Endothelial cell of umbilical vein (primary cell): ENCODE measurements around the gene INTS4. TPM values are rescaled to one million over a fixed set of nuclear protein-coding genes. Genes with fewer than 3 reads are reported as not detected.
A peak's percentile ranks its signal among the peaks of the same experiment; 100 is the strongest.

ENCODE experiments used
- Bru-seq: library from RNA; stranded (reverse); fragments of 400-500 nt; gene quantifications from one replicate; lab custom pipeline; 2021; lab: Mats Ljungman, UMichigan
- BruChase-seq, 2 experiments: library from RNA; stranded (reverse); fragments of 400-500 nt; gene quantifications; one replicate each; lab custom pipeline; 2021; lab: Mats Ljungman, UMichigan
- BruUV-seq: library from RNA; stranded (reverse); fragments of 400-500 nt; replicated peaks from 2 replicates; lab custom pipeline; 2021; lab: Mats Ljungman, UMichigan
- CTCF ChIA-PET: fragments of 300-600, 350-600 bp; sonication (Branson Sonifier 250); formaldehyde crosslinking; loops from one replicate; lab custom pipeline; 2021; ENCODE audit warnings: antibody characterized with exemption, inconsistent platforms; lab: Charles Lee
- POLR2A ChIA-PET: fragments of 300-600, 350-600 bp; sonication (Branson Sonifier 250); formaldehyde crosslinking; loops from one replicate; lab custom pipeline; 2021; ENCODE audit warnings: antibody characterized with exemption, inconsistent platforms; lab: Charles Lee
- DNase-seq: peaks from one replicate; pipeline ENCODE4 v3.0.0-alpha.2; 2011; ENCODE audit warnings: low read depth, low spot score
- FAIRE-seq: peaks from 2 replicates; lab custom pipeline; 2011; peaks lifted over from hg19 to GRCh38; lab: Jason Lieb, UNC
- H2AFZ ChIP-seq: 2 replicates; pipeline ENCODE4 v1.6.0; 2012; ENCODE audit warnings: low read depth, low read length, control low read depth, inconsistent platforms
- H3K27ac ChIP-seq: 2 replicates; pipeline ENCODE4 v1.5.1; 2011; ENCODE audit warnings: low read depth, mild to moderate bottlenecking, control low read depth, low read length, moderate library complexity; ENCODE audit not compliant: insufficient read depth
- H3K27me3 ChIP-seq, 2 experiments: 2 replicates each; pipeline versions ENCODE4 v1.6.0 to v1.6.1; 2011; ENCODE audit warnings: low read length in 2 of 2, mixed read lengths in 1 of 2; ENCODE audit not compliant: control insufficient read depth in 2 of 2, insufficient read depth in 2 of 2
- H3K36me3 ChIP-seq, 2 experiments: 2 replicates in 1 of 2; 3 replicates in 1 of 2; pipeline ENCODE4 v1.5.1; 2011; ENCODE audit warnings: low read length in 2 of 2, mild to moderate bottlenecking in 1 of 2, moderate library complexity in 1 of 2; ENCODE audit not compliant: control insufficient read depth in 2 of 2, insufficient read depth in 2 of 2; ENCODE audit errors: extremely low read depth in 1 of 2
- H3K4me1 ChIP-seq: 3 replicates; pipeline ENCODE4 v1.5.1; 2011; ENCODE audit warnings: mild to moderate bottlenecking, low read length; ENCODE audit not compliant: control insufficient read depth, insufficient read depth; ENCODE audit errors: extremely low read depth
- H3K4me2 ChIP-seq: 2 replicates; pipeline ENCODE4 v1.6.1; 2011; ENCODE audit warnings: low read length, control low read depth, mixed read lengths; ENCODE audit not compliant: insufficient read depth
- H3K4me3 ChIP-seq, 3 experiments: fragments of 200-600 bp in 1 of 3; sonication (generic), shearing (Covaris generic) in 1 of 3; replicated peaks in 1 of 3; 2 replicates each; pipeline ENCODE4 v1.5.1; 2011 to 2016; ENCODE audit warnings: control low read depth in 3 of 3, low read length in 3 of 3, mild to moderate bottlenecking in 2 of 3, inconsistent platforms in 1 of 3, low read depth in 1 of 3, moderate library complexity in 1 of 3; ENCODE audit not compliant: insufficient read depth in 1 of 3
- H3K79me2 ChIP-seq: 2 replicates; pipeline ENCODE4 v1.6.0; 2012; ENCODE audit warnings: low read length, inconsistent platforms; ENCODE audit not compliant: control insufficient read depth, insufficient read depth
- H3K9ac ChIP-seq: replicated peaks from 2 replicates; pipeline ENCODE3; 2011; ENCODE audit warnings: low read length, control low read depth; ENCODE audit not compliant: insufficient read depth; ENCODE audit errors: extremely low read depth
- H3K9me1 ChIP-seq: replicated peaks from 3 replicates; pipeline ENCODE4 v1.6.0; 2011; ENCODE audit warnings: mild to moderate bottlenecking, low read length; ENCODE audit not compliant: control insufficient read depth, insufficient read depth; ENCODE audit errors: extremely low read depth
- H3K9me3 ChIP-seq: replicated peaks from 2 replicates; pipeline ENCODE4 v1.5.1; 2012; ENCODE audit warnings: low read length, inconsistent platforms; ENCODE audit not compliant: control insufficient read depth, insufficient read depth
- H4K20me1 ChIP-seq: replicated peaks from 2 replicates; pipeline ENCODE3; 2011; ENCODE audit warnings: mild to moderate bottlenecking, low read length; ENCODE audit not compliant: control insufficient read depth, insufficient read depth; ENCODE audit errors: extremely low read depth
- CTCF ChIP-seq, 2 donors: IDR thresholded peaks; 1 replicate in 1 of 2; 2 replicates in 1 of 2; pipeline ENCODE4 v1.5.1; 2011; ENCODE audit warnings: low read length in 2 of 2, mild to moderate bottlenecking in 2 of 2, moderate library complexity in 2 of 2, control low read depth in 1 of 2, inconsistent platforms in 1 of 2, low read depth in 1 of 2; ENCODE audit not compliant: insufficient read depth in 1 of 2; ENCODE audit errors: extremely low read depth in 1 of 2
- EZH2 ChIP-seq: IDR thresholded peaks from 2 replicates; pipeline ENCODE4 v1.6.1; 2012; ENCODE audit warnings: borderline replicate concordance, low read depth, mild to moderate bottlenecking, moderate library complexity, low read length, inconsistent platforms; ENCODE audit not compliant: severe bottlenecking
- FOS ChIP-seq: IDR thresholded peaks from 2 replicates; pipeline ENCODE4 v1.6.1; 2011; ENCODE audit warnings: mild to moderate bottlenecking, low read length, moderate library complexity, borderline replicate concordance; ENCODE audit not compliant: insufficient read depth
- GATA2 ChIP-seq: IDR thresholded peaks from 2 replicates; pipeline ENCODE4 v1.7.0; 2011; ENCODE audit warnings: low read depth, mild to moderate bottlenecking, moderate library complexity, mixed read lengths, low read length; ENCODE audit not compliant: insufficient read length, insufficient read depth
- JUN ChIP-seq: IDR thresholded peaks from 2 replicates; pipeline ENCODE4 v1.6.1; 2011; ENCODE audit warnings: borderline replicate concordance, low read depth; ENCODE audit not compliant: insufficient read length, insufficient read depth
- MAX ChIP-seq: IDR thresholded peaks from 2 replicates; pipeline ENCODE4 v1.6.1; 2011; ENCODE audit not compliant: insufficient read depth, insufficient read length
- MYC ChIP-seq: IDR thresholded peaks from one replicate; pipeline ENCODE4 v1.6.1; 2011; ENCODE audit warnings: mild to moderate bottlenecking, low read depth, low read length
- POLR2A ChIP-seq: IDR thresholded peaks from 2 replicates; pipeline ENCODE4 v1.6.1; 2012; ENCODE audit warnings: low read depth, mild to moderate bottlenecking, control low read depth, low read length
- POLR2AphosphoS5 ChIP-seq: IDR thresholded peaks from 2 replicates; pipeline ENCODE4 v1.6.1; 2012; ENCODE audit warnings: low read depth, mild to moderate bottlenecking, control low read depth, low read length, moderate library complexity; ENCODE audit not compliant: insufficient read depth
- dilution Hi-C: fragments of 300-500 bp; cut with MboI; formaldehyde crosslinking; loops from one replicate; pipeline ENCODE4 v1.15.0; 2019; ENCODE audit warnings: low sequenced_read_pairs; ENCODE audit not compliant: extremely low pct_ligation_motif_present
- intact Hi-C: fragments of 100-400 bp; cut with micrococcal nuclease; formaldehyde crosslinking; loops from one replicate; pipeline ENCODE4 v1.10.0; 2022
- long read RNA-seq: library from polyadenylated mRNA; stranded (forward); transcript quantifications from one replicate; pipeline ENCODE4 v2.0.0, GENCODE V29; 2021
- polyA minus RNA-seq, 3 experiments: library from RNA; depleted of rRNA, polyadenylated mRNA; stranded (reverse); fragments of >200 nt; gene quantifications; 1 replicate in 1 of 3; 2 replicates in 2 of 3; pipeline ENCODE4 v1.2.3, GENCODE V29; 2011
- polyA plus RNA-seq, 4 experiments: library from polyadenylated mRNA; depleted of rRNA in 3 of 4; stranded (reverse) in 3 of 4; unstranded in 1 of 4; fragments of >200 nt; gene quantifications; 2 replicates each; pipeline versions ENCODE4 v1.2.1 to v1.2.3, GENCODE V29; 2011 to 2012; ENCODE audit warnings: missing spikeins in 1 of 4
- total RNA-seq: library from RNA; stranded (reverse); gene quantifications from 2 replicates; pipeline ENCODE4 v1.2.3, GENCODE V29; 2021

The INTS4 gene, protein sequence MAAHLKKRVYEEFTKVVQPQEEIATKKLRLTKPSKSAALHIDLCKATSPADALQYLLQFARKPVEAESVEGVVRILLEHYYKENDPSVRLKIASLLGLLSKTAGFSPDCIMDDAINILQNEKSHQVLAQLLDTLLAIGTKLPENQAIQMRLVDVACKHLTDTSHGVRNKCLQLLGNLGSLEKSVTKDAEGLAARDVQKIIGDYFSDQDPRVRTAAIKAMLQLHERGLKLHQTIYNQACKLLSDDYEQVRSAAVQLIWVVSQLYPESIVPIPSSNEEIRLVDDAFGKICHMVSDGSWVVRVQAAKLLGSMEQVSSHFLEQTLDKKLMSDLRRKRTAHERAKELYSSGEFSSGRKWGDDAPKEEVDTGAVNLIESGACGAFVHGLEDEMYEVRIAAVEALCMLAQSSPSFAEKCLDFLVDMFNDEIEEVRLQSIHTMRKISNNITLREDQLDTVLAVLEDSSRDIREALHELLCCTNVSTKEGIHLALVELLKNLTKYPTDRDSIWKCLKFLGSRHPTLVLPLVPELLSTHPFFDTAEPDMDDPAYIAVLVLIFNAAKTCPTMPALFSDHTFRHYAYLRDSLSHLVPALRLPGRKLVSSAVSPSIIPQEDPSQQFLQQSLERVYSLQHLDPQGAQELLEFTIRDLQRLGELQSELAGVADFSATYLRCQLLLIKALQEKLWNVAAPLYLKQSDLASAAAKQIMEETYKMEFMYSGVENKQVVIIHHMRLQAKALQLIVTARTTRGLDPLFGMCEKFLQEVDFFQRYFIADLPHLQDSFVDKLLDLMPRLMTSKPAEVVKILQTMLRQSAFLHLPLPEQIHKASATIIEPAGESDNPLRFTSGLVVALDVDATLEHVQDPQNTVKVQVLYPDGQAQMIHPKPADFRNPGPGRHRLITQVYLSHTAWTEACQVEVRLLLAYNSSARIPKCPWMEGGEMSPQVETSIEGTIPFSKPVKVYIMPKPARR
- total RNA-seq = 37.8 and 39.2 TPM in 2 replicates
- 28.0 and 29.2 TPM in 2 replicates for polyA plus RNA-seq
- polyA plus RNA-seq (2011; cell fraction: cytosol; rRNA removed) = 21.8 and 24.2 TPM in 2 replicates
- polyA plus RNA-seq (2011; cell fraction: nucleus; rRNA removed) = 103 and 111 TPM in 2 replicates
- polyA plus RNA-seq (2012) = 27.5 and 27.8 TPM in 2 replicates
- 44.2 and 46.8 TPM in 2 replicates for polyA minus RNA-seq
- 18.3 TPM for polyA minus RNA-seq (2011; cell fraction: cytosol; rRNA and poly(A)+ RNA removed)
- 68.0 and 97.6 TPM in 2 replicates for polyA minus RNA-seq (2011; cell fraction: nucleus; rRNA and poly(A)+ RNA removed)
- Bru-seq, nascent RNA = percentile 70 among the genes with signal in this experiment
- percentile 58 among the genes with signal in this experiment for BruChase-seq, experiment 1, labeled RNA remaining after a 6-hour chase
- percentile 58 among the genes with signal in this experiment for BruChase-seq, experiment 2, labeled RNA remaining after a 2-hour chase
- long read RNA-seq, transcript INTS4-209 (23 exons, 3,156 nt) = major isoform, 55 of 73 reads
- long read RNA-seq, partial matches to known transcripts = 2 of 73 reads
- long read RNA-seq, other reads (novel, unspliced or antisense) = 14 of 73 reads

- peak within 1 kb of the TSS; percentile 88 for H2AFZ ChIP-seq
- H4K20me1 ChIP-seq = no peaks in the 10 kb centered on the region
- H3K79me2 ChIP-seq = peaks cover 18% of the 10 kb centered on the region
- H3K9me1 ChIP-seq = no peaks in the 10 kb centered on the region
- peak; percentile 100 for DNase-seq
- intact Hi-C loops = loop anchor here (1.0 to 2.0 kb wide), 4 partner anchors 36 to 567 kb away; partner anchors contain the start of gene AAMDC
- BruUV-seq = no TSS peak
- peak within 1 kb of the TSS; percentile 75 to 99 (median 95) for H3K4me3 ChIP-seq
- peak within 1 kb of the TSS; percentile 89 for H3K9ac ChIP-seq
- dilution Hi-C loops = no loop called here
- H3K4me2 ChIP-seq = peak within 1 kb of the TSS; percentile 97
- no peaks in the 10 kb centered on the region for H3K9me3 ChIP-seq
- FAIRE-seq = peak; percentile 100
- CTCF ChIA-PET = interaction anchor here (0.8 to 1.6 kb wide), 15 partner anchors 9 to 570 kb away, joined by 3 to 20 read pairs (median 5); partner anchors contain the start of genes NDUFC2 and RSF1
- no peak for TF ChIP-seq GATA2
- no peak for TF ChIP-seq EZH2
- no peak for TF ChIP-seq FOS
- peak; percentile 77 for TF ChIP-seq POLR2A
- TF ChIP-seq MYC = peak; percentile 21
- TF ChIP-seq JUN = no peak
- TF ChIP-seq CTCF (IDR thresholded peaks at IDR 0.05; ENCODE audit: extremely low read depth in 1 of 2, insufficient read depth in 1 of 2, low read depth in 1 of 2, low read length in 2 of 2) = no peak
- peak; percentile 57 for TF ChIP-seq MAX
- no peak for TF ChIP-seq POLR2AphosphoS5
- H3K36me3 ChIP-seq = peaks cover 2% of the 10 kb centered on the region in 2 experiments
- no peaks in the 10 kb centered on the region for H3K27me3 ChIP-seq
- POLR2A ChIA-PET = interaction anchor here (0.6 to 1.2 kb wide), 6 partner anchors 22 to 175 kb away, joined by 3 to 8 read pairs (median 4); no protein-coding TSS in a partner anchor
- peaks cover 15% of the 10 kb centered on the region for H3K4me1 ChIP-seq
- peak within 1 kb of the TSS; percentile 47 for H3K27ac ChIP-seq
These were observed at the start of gene INTS4 for GRCh38 chr11:77994434-77995362. Gene INTS4 (minus strand): TSS chr11:77994668. CDS start chr11:77994643, 25 bp downstream.
